Stimulated activated CD4-positive, alpha-beta T cell treated with anti-CD3 and anti-CD28 coated beads, Interleukin-15, amount 100 ng/mL, for 24 hours (primary cell): ENCODE measurements around the gene FBXL12.
"Not testable (repeated sequence)": the region's sequence is repeated elsewhere in the genome, so short reads cannot be mapped to it uniquely, and the experiment has no call there.

Experiments used
- DNase-seq: peaks from one replicate; pipeline ENCODE4 v3.0.0-alpha.2; 2020

The FBXL12 gene

GRCh38 chr19:9818734-9819595, at the start of gene FBXL12:
FBXL12 (minus strand) TSS chr19:9819079; CDS start chr19:9818813, 266 bp downstream.
- peak; percentile 100 for DNase-seq

- DNase-seq: no peak
Observed at GRCh38 chr19:9865732-9866501, 47.0 kb upstream of the FBXL12 start.

- peak; percentile 33 for DNase-seq
Observed at GRCh38 chr19:9863759-9864158, 44.9 kb upstream of the FBXL12 start.

- DNase-seq: no peak
Observed at GRCh38 chr19:9862938-9863337, 44.1 kb upstream of the FBXL12 start.

- DNase-seq: no peak
Observed at GRCh38 chr19:9861503-9861902, 42.6 kb upstream of the FBXL12 start.

GRCh38 chr19:9860407-9860806, 41.5 kb upstream of the FBXL12 start:
- DNase-seq: no peak

- DNase-seq: no peak
Observed at GRCh38 chr19:9858766-9859165, 39.9 kb upstream of the FBXL12 start.

GRCh38 chr19:9857920-9858746, 39.3 kb upstream of the FBXL12 start:
- no peak for DNase-seq

- DNase-seq: no peak
Observed at GRCh38 chr19:9857076-9857721, 38.3 kb upstream of the FBXL12 start.

GRCh38 chr19:9856609-9857008, 37.7 kb upstream of the FBXL12 start:
- DNase-seq: no peak

- no peak for DNase-seq
Observed at GRCh38 chr19:9854282-9854846, 35.5 kb upstream of the FBXL12 start.

GRCh38 chr19:9850235-9850959, 31.5 kb upstream of the FBXL12 start:
- no peak for DNase-seq

GRCh38 chr19:9849791-9850190, 30.9 kb upstream of the FBXL12 start:
- DNase-seq: no peak

- DNase-seq: no peak
Observed at GRCh38 chr19:9848762-9849161, 29.9 kb upstream of the FBXL12 start.

- DNase-seq: peak; percentile 28
Observed at GRCh38 chr19:9848060-9848459, 29.2 kb upstream of the FBXL12 start.

- DNase-seq: peak; percentile 66
Observed at GRCh38 chr19:9847087-9847671, 28.3 kb upstream of the FBXL12 start.

GRCh38 chr19:9843626-9844273, 24.9 kb upstream of the FBXL12 start:
- DNase-seq: not testable (repeated sequence)

- DNase-seq: no peak
Observed at GRCh38 chr19:9842834-9843625, 24.2 kb upstream of the FBXL12 start.

- no peak for DNase-seq
Observed at GRCh38 chr19:9839415-9839814, 20.5 kb upstream of the FBXL12 start.

- DNase-seq: no peak
Observed at GRCh38 chr19:9838324-9838723, 19.4 kb upstream of the FBXL12 start.
